ENCODE data around the gene KRTAP1-5.
"Not testable (repeated sequence)": the region's sequence is repeated elsewhere in the genome, so short reads cannot be mapped to it uniquely, and the experiment has no call there.

The KRTAP1-5 gene, protein sequence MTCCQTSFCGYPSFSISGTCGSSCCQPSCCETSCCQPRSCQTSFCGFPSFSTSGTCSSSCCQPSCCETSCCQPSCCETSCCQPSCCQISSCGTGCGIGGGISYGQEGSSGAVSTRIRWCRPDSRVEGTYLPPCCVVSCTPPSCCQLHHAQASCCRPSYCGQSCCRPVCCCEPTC

DNA sequence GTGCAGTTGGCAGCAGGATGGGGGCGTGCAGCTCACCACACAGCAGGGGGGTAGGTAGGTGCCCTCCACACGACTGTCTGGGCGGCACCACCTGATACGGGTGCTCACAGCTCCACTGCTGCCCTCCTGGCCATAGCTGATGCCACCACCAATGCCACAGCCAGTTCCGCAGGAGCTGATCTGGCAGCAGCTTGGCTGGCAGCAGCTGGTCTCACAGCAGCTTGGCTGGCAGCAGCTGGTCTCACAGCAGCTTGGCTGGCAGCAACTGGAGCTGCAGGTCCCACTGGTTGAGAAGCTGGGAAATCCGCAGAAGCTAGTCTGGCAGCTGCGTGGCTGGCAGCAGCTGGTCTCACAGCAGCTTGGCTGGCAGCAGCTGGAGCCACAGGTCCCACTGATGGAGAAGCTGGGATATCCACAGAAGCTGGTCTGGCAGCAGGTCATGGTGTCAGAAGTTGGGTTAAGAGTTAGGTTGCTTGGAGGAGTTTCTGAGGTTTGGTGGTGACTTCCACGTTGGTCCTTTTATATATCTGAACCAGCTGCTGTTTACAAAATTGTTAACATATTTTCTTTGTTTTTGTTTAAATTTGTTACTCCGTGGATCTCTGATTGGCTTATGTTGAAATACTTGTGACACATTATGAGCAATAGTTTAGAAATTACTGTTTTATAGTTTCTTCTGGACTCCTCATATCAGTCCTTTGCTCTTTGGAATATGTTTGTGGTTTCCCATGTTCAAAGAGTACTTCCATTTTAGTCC is at the start of gene KRTAP1-5:
Gene KRTAP1-5, minus strand, starts transcription at position 494 of the 757 bp plus-strand sequence. Its CDS starts 53 bp downstream, at position 441.
- DNase-seq, result no peak

DNA sequence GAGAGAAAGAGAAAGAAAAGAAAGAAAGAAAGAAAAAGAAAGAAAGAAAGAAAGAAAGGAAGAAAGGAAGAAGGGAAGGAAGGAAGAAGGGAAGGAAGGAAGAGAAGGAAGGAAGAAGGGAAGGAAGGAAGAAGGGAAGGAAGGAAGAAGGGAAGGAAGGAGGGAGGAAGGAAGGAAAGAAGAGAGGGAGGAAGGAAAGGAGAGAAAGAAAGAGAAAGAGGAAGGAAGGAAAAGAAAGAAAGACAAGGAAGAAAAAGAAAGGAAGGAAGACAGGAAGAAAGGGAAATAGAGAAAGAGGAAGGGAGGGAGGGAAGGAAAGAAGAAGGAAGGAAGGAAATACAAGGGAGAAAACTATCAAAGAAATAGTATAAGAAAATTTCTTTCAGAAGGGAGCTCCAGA is 49.8 kb upstream of the KRTAP1-5 start:
- no peak for DNase-seq

DNA sequence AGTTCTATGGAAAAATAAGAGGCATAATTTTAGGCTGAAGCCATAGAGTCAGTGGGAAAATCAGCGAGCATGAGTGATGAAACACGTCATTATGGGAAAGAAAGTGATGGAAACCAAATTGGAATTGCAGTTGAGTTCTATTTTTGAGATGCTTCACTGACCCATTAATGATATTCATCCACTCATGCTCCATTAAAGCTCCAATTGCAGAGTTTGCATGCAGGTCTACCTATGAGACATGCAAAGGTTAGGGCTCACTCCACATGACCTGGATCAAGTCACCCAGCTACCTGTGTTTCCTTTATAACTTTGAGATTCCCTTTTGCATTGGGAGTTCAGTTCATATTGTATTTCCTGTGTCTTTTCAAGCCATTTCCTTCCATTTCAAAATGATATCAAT is 46.7 kb upstream of the KRTAP1-5 start:
- no peak for DNase-seq

DNA sequence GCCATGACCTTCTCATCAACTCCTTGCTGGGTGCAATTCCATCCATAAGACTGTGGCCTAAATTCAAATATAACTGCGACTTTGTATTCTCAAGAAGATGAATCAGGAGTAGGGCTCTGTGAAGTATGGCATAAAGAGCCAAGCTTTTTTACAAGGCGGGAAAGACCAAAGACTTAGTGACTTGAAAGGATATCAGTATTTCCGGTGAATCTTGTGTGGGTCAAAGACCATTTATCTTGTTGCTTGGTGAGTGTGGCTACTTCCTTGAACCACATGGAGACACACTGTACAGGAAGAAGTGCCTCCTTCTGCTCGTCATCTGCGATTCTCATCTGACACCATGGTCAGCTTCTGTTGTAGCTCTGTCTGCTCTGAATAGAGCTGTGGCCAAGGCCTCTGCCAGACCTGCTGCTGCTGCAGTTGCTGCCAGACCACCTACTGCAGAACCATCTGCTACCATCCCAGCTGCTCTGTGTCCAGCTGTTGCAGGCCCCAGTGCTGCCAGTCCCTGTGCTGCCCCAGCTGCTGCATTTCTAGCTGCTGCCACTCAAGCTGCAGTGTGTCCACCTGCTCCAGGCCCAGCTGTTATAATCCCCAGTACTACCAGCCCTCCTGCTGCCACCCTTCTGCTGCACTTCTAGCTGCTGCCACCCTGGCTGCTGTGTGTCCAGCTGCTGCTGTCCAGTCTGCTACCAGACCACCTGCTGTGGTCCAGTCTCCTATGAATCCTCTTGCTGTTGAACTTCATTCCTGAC is 44.8 kb upstream of the KRTAP1-5 start:
- DNase-seq, result no peak

DNA sequence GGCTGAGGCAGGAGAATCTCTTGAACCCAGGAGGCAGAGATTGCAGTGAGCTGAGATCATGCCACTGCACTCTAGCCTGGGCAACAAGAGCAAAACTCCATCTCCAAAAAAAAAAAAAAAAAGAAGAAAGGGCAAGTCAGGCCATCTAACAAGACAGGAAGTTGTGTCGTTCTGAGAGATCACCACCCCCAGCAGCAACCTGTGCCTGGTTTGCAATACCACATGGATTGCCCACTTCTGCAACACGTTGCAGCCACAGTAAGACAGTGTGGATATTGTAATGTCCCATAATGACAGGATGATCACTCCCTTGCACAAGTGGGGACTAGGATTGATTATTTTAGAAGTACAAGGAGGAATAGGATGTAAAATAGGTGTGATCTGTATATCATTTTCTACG is 42.0 kb upstream of the KRTAP1-5 start:
- no peak for DNase-seq

DNA sequence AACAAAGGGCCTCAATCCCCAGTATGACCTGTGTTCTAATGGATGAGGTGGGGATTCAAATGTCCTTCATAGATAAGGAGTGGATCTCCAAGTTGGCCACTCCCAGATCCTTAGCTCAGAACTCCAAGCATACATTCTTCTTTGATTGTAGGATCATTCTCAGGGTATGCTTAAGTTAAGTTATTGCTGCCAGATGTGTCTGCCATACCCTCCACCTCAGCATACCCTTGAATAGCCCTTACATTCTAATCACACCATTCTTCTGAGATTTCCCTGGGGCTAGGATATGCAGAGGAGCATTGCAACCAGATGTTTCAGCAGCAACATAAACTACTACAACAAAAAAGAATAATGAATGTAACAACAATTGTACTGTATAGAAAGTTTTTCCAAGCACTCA is 40.3 kb upstream of the KRTAP1-5 start:
- no peak for DNase-seq

DNA sequence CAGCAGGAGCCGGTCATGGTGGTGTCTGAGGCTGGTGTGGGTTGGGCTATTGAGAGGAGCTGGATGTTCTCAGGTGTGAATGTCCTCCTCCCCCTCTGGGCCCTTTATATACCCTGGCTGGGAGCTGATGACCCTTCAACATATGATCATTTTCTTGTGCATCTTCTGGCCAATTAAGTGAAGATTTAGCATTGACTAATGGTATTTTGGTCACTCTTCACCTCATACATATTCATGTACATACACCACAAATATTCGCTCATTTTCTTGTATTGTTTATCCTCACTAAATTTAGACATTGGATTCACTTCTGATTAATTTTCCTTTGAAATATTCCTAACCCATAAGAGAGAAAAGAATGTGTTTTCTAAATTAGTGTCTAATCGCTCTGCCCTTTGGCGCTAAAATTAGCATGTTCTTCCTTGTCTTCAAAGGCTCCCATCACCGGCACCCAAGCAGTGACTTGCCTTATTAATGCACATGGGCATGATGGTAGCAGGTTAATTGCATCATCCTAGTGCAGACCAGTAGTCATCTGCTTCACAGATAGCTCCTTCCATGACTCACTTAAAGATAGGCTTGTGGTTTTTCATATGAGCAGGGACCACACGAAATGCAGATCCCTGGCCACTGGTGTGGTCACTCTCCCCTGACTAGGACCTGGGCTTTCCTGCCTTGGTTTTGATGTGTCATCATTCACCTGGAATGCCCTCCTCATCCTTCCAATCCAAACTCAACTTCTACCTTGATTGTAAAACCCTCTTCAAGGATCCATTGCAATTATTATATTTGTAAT is 39.0 kb upstream of the KRTAP1-5 start, which contains the start of gene KRTAP2-4:
Gene KRTAP2-4, minus strand, starts transcription at position 51 of the 796 bp plus-strand sequence. Its CDS starts 34 bp downstream, at position 17.
- DNase-seq, result peak; percentile 20 to 28 (median 21)

DNA sequence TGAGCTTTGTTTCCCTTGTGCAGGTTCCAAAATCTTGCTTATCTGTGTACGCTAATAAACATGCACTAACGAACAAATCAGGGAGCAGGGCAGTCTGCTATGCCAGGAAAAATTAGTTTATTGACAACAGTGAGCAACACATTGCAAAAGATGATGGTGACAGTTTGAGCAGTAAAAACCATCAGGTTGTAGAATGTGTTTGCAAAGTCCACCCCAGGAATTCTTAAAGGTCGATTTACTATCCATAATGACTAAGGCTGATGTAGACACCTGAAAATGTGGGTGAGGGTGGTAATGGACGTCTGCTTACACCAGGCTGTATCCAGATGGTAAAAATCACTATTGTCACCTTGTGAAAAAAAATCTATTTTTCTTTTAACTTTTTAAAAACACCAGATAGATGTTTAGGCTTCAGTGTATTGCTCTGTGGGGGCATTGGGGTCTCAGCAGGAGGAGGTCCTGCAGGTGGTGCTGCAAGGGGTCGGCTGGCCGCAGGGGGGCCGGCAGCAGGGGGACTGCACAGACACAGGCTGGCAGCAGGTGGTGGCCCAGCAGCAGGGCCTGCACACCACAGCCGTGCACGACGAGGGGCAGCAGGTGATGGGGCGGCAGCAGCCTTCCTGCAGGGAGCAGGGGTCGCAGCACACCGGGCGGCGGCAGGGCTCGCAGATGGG is 38.1 kb upstream of the KRTAP1-5 start:
- not testable (repeated sequence) for DNase-seq

DNA sequence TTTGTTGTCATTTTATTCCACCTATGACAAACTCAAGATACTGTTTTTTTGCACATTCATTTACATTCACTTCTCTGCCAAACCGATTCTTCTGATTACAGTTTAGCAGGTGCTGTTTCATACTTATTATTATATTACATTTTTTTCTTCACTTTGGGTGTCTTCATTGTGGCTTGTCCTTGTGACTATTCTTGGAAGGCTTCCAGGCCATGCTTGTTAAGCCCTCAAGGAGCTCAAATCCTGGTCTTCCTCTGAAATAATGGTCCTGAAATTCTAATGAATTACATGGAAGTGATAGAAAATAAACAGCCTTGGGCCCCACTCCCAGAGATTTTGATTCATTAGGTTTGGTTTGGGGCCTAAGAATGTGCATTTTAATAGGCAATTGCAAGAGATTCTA is 37.3 kb upstream of the KRTAP1-5 start:
- no peak for DNase-seq

DNA sequence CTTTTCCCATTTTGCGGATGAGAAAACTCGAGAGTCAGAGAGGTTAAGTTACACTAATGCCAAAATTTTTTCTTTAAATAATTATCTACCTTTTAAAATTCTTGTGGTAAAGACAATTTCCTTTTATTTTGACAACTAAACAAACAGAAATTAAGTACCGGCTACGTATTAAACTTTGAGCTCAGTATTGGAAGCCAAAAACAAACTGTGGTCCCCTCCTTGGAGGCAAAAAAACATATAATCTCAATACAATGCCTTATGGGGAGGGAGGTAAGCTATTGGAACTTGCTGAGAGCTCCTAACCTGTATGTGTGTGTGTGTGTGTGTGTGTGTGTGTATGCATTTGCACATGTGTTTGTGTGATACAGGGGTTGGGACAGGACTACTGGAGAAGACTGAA is 36.4 kb upstream of the KRTAP1-5 start:
- DNase-seq, result no peak

DNA sequence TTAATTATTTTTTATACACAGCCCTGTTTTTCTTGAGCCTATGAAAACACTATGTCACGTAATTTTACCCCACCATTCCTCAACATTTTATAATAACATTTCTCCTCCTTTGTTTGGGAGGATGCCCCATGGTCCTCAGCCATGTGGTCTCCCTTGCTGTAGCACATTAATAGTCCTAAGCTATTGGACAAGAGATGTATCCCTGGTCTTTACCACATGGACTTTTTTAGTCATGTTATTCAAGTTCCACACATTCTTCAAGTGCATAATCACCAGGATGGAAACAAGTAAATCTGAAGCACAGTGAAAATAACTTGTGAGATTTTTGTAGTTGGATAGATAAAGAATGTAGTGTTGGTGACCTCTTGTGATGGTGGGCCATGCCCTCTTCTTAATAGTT is 35.0 kb upstream of the KRTAP1-5 start:
- DNase-seq, result no peak

DNA sequence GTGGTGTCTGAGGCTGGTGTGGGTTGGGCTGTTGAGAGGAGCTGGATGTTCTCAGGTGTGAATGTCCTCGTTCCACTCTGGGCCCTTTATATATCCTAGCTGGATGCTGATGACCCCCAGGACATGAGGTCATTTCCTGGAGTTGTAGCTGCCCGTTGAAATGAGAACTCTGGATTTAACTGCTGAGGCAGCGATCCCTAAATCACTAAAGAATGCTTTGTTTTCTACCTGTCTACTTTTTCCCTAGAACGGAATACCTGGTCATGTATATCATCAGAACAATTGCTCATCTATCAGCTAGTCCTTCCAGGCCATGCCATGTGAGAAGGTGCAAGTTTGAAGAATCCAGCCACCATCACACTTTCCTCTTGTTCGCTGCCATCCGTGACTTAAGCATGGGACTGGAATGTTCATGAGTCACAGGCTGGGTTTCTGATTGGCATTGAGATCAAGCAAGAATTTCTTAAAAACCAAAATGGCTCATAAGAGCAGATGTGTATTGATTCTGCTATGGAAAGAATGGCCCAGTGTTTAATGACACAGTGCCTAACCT is 33.1 kb upstream of the KRTAP1-5 start, which contains the start of gene KRTAP2-3:
Gene KRTAP2-3, minus strand, starts transcription at position 63 of the 553 bp plus-strand sequence. CDS start 64 bp downstream, outside the sequence.
- DNase-seq, result no peak

DNA sequence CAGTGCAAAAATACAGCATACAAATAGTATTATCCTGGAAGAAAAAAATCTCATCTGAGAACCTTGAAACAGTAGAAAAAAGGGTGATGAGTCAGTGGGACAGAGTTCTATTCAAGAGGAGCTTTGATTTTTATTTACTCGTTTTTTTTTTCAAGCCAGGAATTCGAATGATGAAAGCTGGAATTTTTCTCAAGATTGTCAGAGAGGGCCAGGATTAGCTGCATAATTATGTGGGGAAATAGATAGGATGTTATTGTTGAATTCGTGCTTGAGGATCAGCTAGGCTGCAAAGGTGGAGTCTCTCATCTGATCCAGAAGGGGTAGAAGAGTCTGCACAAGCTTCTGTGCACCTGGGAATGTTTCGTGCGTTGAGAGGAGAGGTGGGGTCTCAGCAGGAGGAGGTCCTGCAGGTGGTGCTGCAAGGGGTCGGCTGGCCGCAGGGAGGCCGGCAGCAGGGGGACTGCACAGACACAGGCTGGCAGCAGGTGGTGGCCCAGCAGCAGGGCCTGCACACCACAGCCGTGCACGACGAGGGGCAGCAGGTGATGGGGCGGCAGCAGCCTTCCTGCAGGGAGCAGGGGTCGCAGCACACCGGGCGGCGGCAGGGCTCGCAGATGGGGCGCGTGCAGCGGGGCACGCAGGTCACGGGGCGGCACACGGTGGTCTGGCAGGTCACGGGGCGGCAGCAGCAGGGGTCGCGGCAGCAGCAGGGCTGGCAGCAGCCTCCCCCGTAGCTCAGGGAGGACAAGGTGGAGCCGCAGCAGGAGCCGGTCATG is 32.5 kb upstream of the KRTAP1-5 start:
- DNase-seq, result not testable (repeated sequence)

DNA sequence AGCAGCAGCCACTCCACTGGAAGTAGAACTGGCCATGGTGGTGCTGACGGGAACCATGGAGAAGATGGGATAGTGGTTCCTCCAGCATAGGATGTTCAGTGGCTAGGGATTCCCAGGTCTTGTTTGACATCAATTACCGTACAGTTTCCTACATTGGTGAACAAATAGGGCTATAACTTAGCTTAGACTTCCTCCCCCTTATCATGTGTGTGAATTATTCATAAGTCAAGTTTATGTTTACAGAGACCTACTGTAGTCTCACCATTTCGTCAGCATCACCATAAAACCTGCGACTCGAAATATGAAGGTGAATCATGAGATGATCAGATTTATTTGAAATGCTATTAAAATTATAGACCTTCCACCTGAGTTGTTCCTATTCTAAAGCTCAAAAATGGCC is 31.7 kb upstream of the KRTAP1-5 start:
- DNase-seq, result no peak

DNA sequence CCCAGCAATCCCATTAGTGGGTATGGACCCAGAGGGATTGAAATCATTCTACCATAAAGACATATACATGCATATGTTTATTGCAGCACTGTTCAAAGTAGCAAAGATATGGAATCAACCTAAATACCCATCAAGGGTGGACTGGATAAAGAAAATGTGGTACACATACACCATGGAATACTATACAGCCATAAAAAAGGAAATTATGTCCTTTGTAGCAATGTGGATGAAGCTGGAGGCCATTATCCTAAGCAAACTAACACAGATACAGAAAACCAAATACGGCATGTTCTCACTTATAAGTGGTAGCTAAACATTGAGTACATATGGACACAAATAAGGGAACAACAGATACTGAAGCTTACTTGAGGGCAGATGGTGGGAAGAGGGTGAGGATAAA is 30.5 kb upstream of the KRTAP1-5 start:
- DNase-seq, result no peak

DNA sequence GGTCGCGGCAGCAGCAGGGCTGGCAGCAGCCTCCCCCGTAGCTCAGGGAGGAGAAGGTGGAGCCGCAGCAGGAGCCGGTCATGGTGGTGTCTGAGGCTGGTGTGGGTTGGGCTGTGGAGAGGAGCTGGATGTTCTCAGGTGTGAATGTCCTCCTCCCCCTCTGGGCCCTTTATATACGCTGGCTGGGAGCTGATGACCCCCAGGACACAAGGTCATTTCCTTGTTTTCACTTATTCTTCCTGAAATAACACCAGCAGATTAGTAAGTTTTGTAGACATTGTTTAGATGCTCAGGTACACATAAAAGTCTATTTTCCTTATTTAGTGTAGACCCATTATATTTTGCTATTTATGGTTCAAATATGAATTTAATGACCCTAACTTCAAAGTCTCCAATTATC is 28.1 kb upstream of the KRTAP1-5 start, which contains the start of gene KRTAP2-2:
Gene KRTAP2-2, minus strand, starts transcription at position 101 of the 400 bp plus-strand sequence. Its CDS starts 19 bp downstream, at position 82.
- DNase-seq, result not testable (repeated sequence)

DNA sequence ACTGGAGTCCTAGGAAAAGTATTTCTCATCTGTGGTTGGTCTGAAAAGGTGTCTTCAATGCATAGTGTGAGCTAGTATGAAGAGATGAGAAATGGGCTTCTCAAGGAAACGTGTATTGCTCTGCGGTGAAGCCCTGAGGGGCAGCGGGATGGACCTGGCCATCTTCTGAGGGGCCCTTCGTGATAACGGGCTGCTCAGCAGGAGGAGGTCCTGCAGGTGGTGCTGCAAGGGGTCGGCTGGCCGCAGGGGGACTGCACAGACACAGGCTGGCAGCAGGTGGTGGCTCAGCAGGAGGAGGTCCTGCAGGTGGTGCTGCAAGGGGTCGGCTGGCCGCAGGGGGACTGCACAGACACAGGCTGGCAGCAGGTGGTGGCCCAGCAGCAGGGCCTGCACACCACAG is 27.5 kb upstream of the KRTAP1-5 start:
- DNase-seq, result not testable (repeated sequence)

DNA sequence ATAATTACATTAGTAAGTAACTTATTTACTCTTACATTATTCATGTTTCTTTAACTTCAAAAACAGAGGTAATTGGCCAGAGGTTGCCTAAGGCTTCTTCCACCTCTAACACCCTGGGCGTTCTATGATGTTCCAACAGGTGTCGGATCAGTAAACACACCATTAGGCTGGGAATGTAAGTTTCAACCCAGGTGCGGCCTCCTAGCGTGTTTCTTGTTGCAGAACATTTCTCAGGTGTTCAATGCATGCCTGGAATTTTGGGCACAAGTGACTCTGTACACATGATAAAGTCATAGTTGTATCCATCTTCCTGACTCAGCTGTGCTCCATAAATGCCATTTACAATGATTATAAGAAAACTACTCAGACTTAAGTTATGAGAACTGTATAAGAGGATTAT is 27.0 kb upstream of the KRTAP1-5 start:
- no peak for DNase-seq

DNA sequence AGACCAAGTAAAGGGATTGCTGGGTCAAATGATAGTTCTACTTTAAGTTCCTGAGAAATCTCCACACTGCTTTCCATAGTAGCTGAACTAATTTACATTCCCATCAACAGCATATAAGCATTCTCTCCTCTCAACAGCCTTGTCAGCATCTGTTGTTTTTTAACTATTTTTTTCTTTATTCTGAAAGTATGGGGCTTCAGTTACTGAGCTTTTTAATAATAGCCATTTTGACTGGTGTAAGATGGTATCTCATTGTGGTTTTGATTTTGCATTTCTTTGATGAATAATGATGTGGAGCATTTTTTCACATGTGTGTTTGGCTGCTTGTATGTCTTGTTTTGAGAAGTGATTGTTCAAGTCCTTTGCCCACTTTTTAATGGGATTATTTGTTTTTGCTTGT is 25.6 kb upstream of the KRTAP1-5 start:
- DNase-seq, result no peak

DNA sequence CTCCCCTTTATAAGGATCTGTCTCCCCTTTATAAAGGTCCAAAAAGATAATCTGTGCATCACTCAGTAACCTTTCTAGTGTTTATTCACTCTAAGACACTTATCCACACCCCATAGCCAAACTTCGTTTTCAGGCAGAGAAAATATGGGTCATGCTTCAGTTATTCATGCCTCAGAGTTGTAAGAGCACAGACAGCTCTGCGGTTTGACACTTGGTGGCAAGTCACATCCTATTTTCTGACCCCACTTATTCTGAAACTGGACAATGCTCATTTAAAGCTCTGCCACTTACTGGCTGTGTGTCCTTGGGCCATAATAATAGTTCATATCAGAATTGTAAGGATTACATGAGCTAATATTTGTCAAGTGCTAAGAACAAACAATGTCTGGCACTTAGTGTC is 22.1 kb upstream of the KRTAP1-5 start:
- no peak for DNase-seq

DNA sequence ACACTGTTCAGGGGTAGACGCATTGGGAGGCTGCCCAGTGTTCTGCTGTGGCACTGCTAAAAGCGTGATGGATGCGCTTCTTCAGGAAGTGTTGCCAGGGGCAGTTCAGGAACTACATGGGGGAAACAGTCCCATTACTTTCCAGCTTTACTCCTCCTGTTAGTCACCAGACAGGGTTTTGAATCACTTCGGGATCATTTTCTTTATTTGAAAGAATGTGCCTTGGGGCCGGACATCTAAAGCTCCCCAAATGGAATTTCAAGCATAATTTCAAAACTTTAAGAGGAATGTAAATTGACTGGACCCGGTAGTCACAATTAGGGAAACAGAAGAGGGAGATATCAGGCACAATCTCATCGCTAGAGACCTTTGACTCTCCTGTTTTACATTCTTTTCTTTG is 21.4 kb upstream of the KRTAP1-5 start:
- DNase-seq, result no peak

Data from suppressor macrophage treated with lipopolysaccharide for 1 hour (primary cell).